ENCODE data around the gene SETBP1.

DNA sequence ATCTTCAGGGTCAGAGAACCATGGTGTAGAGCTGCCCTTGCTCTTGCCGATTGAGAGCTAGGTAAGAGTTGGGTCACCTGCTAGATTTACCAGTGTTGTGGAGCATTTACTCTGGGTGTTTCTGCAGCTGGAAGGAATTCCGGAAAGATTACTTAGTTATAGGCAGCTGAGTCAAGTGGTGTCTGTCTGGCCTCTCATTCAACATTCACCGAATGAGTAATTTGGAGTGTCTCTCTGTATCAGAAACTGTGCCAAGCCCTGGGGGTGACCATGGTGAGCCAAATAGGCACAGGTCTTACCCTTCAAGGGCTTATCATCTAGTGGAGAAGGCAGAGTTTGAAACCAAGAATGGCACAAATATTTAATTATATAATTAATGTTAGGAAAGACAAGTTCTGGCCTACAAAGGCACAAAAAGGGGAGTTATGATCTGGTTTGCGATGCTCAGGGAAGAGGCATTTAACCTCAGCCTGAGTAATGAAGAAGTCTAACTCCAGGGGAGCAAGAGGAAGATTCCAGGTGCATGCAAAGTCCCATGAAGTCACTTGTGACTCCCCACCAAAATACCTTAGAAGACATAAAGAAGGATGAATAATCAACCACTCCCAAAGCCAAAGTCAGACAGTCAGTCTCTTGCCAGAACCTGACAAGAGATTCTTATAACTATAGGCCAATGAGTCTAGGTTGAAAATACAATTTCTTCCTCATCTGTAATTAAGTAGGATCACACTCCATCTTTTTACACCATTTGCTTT is 12.5 kb downstream of the SETBP1 start:
- TF ChIP-seq SP1 (IDR thresholded peaks at IDR 0.05; ENCODE audit: low read depth, low read length) (no peak), SUZ12 (IDR thresholded peaks at IDR 0.05; ENCODE audit: low read length) (no peak), SIX5 (IDR thresholded peaks at IDR 0.05; ENCODE audit: low read depth, low read length) (no peak), POLR2AphosphoS5 (IDR thresholded peaks at IDR 0.05; ENCODE audit: low read depth, low read length) (no peak)
- TF ChIP-seq, protein P1, sequence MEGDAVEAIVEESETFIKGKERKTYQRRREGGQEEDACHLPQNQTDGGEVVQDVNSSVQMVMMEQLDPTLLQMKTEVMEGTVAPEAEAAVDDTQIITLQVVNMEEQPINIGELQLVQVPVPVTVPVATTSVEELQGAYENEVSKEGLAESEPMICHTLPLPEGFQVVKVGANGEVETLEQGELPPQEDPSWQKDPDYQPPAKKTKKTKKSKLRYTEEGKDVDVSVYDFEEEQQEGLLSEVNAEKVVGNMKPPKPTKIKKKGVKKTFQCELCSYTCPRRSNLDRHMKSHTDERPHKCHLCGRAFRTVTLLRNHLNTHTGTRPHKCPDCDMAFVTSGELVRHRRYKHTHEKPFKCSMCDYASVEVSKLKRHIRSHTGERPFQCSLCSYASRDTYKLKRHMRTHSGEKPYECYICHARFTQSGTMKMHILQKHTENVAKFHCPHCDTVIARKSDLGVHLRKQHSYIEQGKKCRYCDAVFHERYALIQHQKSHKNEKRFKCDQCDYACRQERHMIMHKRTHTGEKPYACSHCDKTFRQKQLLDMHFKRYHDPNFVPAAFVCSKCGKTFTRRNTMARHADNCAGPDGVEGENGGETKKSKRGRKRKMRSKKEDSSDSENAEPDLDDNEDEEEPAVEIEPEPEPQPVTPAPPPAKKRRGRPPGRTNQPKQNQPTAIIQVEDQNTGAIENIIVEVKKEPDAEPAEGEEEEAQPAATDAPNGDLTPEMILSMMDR (IDR thresholded peaks at IDR 0.05; ENCODE audit: control extremely low read depth in 1 of 3, insufficient read depth in 1 of 3, low read depth in 1 of 3, low read length in 3 of 3), result no peak

Measured in H1 (cell line).